OCI-LY1 (cell line): ENCODE data around the gene PARD3B.

Source experiments
- H2AFZ ChIP-seq: fragments of 200-600 bp; sonication (generic), shearing (Covaris generic); 2 replicates; pipeline ENCODE4 v1.6.0; 2014; ENCODE audit warnings: antibody characterized with exemption, mild to moderate bottlenecking, low read length
- H3F3A ChIP-seq: fragments of 200-600 bp; sonication (generic), shearing (Covaris generic); 2 replicates; pipeline ENCODE4 v1.6.0; 2014; ENCODE audit warnings: mild to moderate bottlenecking, antibody characterized with exemption, low read length, moderate library complexity; ENCODE audit not compliant: insufficient read depth
- H3K27ac ChIP-seq: fragments of 200-600 bp; sonication (generic); 2 replicates; pipeline ENCODE4 v1.5.1; 2014; ENCODE audit warnings: low read length, mixed run types, mild to moderate bottlenecking, low read depth; ENCODE audit not compliant: poor library complexity, severe bottlenecking
- H3K27me3 ChIP-seq: fragments of 200-600 bp; sonication (generic); 2 replicates; pipeline ENCODE4 v1.6.0; 2014; ENCODE audit warnings: antibody characterized with exemption, mild to moderate bottlenecking, low read length, moderate library complexity; ENCODE audit not compliant: insufficient read depth
- H3K36me3 ChIP-seq: fragments of 200-600 bp; sonication (generic); 2 replicates; pipeline ENCODE4 v1.6.1; 2014; ENCODE audit warnings: mild to moderate bottlenecking, antibody characterized with exemption, low read length, moderate library complexity, mixed read lengths; ENCODE audit not compliant: insufficient read depth
- H3K4me1 ChIP-seq: fragments of 200-600 bp; sonication (generic); 2 replicates; pipeline ENCODE4 v1.5.1; 2014; ENCODE audit warnings: mild to moderate bottlenecking, low read length, moderate library complexity; ENCODE audit not compliant: insufficient read depth, severe bottlenecking
- H3K4me2 ChIP-seq: fragments of 200-600 bp; sonication (generic), shearing (Covaris generic); 2 replicates; pipeline ENCODE4 v1.6.1; 2014; ENCODE audit warnings: low read length
- H3K4me3 ChIP-seq: fragments of 200-600 bp; sonication (generic); 2 replicates; pipeline ENCODE4 v1.5.1; 2014; ENCODE audit warnings: low read length, low read depth, mild to moderate bottlenecking, mixed read lengths; ENCODE audit not compliant: poor library complexity, severe bottlenecking
- H3K79me2 ChIP-seq: fragments of 200-600 bp; shearing (Covaris generic); 2 replicates; pipeline ENCODE4 v1.6.1; 2016; ENCODE audit warnings: mixed run types, low read length, mixed read lengths; ENCODE audit not compliant: insufficient read depth
- H3K9ac ChIP-seq: fragments of 200-600 bp; sonication (generic), shearing (Covaris generic); 2 replicates; pipeline ENCODE4 v1.6.1; 2014; ENCODE audit warnings: mild to moderate bottlenecking, low read length, mixed read lengths
- H3K9me2 ChIP-seq: fragments of 200-600 bp; sonication (generic), shearing (Covaris generic); 2 replicates; pipeline ENCODE4 v1.6.1; 2014; ENCODE audit warnings: low read depth, mild to moderate bottlenecking, low read length, mixed read lengths
- H3K9me3 ChIP-seq: fragments of 200-600 bp; shearing (Covaris generic); 2 replicates; pipeline ENCODE4 v1.6.1; 2014; ENCODE audit warnings: low read length, mixed read lengths
- H4K20me1 ChIP-seq: fragments of 200-600 bp; sonication (generic), shearing (Covaris generic); 2 replicates; pipeline ENCODE4 v1.6.0; 2016; ENCODE audit warnings: mild to moderate bottlenecking, low read length; ENCODE audit not compliant: insufficient read depth
- EZH2 ChIP-seq: fragments of 200-600 bp; sonication (generic), shearing (Covaris generic); IDR thresholded peaks from 2 replicates; pipeline ENCODE4 v1.8.0; 2017; ENCODE audit warnings: borderline replicate concordance, mixed run types, mild to moderate bottlenecking, antibody characterized with exemption, low read length, moderate library complexity, mixed read lengths
- TF ChIP-seq, protein P1 (sequence below): fragments of 200-600 bp; sonication (generic), shearing (Covaris generic); IDR thresholded peaks from 2 replicates; pipeline ENCODE4 v1.5.1; 2017; ENCODE audit warnings: mild to moderate bottlenecking, antibody characterized with exemption, low read length, moderate library complexity, mixed read lengths

The PARD3B gene

GRCh38 chr2:204687776-204688175 is 142.5 kb downstream of the PARD3B start:
- Histone ChIP-seq H3K36me3 (no peaks in the 10 kb centered on the region), H4K20me1 (no peaks in the 10 kb centered on the region), H3K9ac (no peak overlapping the region), H3K27ac (no peak overlapping the region), H3K9me2 (no peaks in the 10 kb centered on the region), H2AFZ (no peak overlapping the region), H3K9me3 (no peaks in the 10 kb centered on the region), H3K27me3 (no peaks in the 10 kb centered on the region), H3K79me2 (no peaks in the 10 kb centered on the region), H3K4me3 (no peak overlapping the region), H3K4me2 (no peak overlapping the region), H3K4me1 (no peaks in the 10 kb centered on the region), H3F3A (no peaks in the 10 kb centered on the region)
- TF ChIP-seq, protein P1, sequence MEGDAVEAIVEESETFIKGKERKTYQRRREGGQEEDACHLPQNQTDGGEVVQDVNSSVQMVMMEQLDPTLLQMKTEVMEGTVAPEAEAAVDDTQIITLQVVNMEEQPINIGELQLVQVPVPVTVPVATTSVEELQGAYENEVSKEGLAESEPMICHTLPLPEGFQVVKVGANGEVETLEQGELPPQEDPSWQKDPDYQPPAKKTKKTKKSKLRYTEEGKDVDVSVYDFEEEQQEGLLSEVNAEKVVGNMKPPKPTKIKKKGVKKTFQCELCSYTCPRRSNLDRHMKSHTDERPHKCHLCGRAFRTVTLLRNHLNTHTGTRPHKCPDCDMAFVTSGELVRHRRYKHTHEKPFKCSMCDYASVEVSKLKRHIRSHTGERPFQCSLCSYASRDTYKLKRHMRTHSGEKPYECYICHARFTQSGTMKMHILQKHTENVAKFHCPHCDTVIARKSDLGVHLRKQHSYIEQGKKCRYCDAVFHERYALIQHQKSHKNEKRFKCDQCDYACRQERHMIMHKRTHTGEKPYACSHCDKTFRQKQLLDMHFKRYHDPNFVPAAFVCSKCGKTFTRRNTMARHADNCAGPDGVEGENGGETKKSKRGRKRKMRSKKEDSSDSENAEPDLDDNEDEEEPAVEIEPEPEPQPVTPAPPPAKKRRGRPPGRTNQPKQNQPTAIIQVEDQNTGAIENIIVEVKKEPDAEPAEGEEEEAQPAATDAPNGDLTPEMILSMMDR = no peak
- no peak for TF ChIP-seq EZH2

GRCh38 chr2:204691911-204692510 is 146.7 kb downstream of the PARD3B start:
- no peaks in the 10 kb centered on the region for H4K20me1 ChIP-seq
- no peaks in the 10 kb centered on the region for H3K9me3 ChIP-seq
- no peaks in the 10 kb centered on the region for H3K9me2 ChIP-seq
- H3K36me3 ChIP-seq = no peaks in the 10 kb centered on the region
- TF ChIP-seq, protein P1 = peak; percentile 60
- TF ChIP-seq EZH2 = no peak
- no peaks in the 10 kb centered on the region for H3K27me3 ChIP-seq
- H3K4me2 ChIP-seq = no peak overlapping the region
- H3F3A ChIP-seq = no peaks in the 10 kb centered on the region
- no peak overlapping the region for H2AFZ ChIP-seq
- no peak overlapping the region for H3K4me3 ChIP-seq
- H3K4me1 ChIP-seq = no peaks in the 10 kb centered on the region
- H3K9ac ChIP-seq = no peak overlapping the region
- H3K79me2 ChIP-seq = no peaks in the 10 kb centered on the region
- no peak overlapping the region for H3K27ac ChIP-seq

GRCh38 chr2:204692790-204693189 is 147.5 kb downstream of the PARD3B start:
- no peaks in the 10 kb centered on the region for H3K27me3 ChIP-seq
- no peaks in the 10 kb centered on the region for H3F3A ChIP-seq
- no peak overlapping the region for H3K4me2 ChIP-seq
- TF ChIP-seq, protein P1 = no peak
- TF ChIP-seq EZH2 = no peak
- no peaks in the 10 kb centered on the region for H3K4me1 ChIP-seq
- H2AFZ ChIP-seq = no peak overlapping the region
- no peak overlapping the region for H3K9ac ChIP-seq
- no peaks in the 10 kb centered on the region for H3K9me3 ChIP-seq
- no peak overlapping the region for H3K27ac ChIP-seq
- H3K36me3 ChIP-seq = no peaks in the 10 kb centered on the region
- no peak overlapping the region for H3K4me3 ChIP-seq
- no peaks in the 10 kb centered on the region for H3K9me2 ChIP-seq
- H3K79me2 ChIP-seq = no peaks in the 10 kb centered on the region
- H4K20me1 ChIP-seq = no peaks in the 10 kb centered on the region
